Prostate gland (tissue), 2 donors: Measurements from ENCODE around the gene FCGBP. TPM values are rescaled to one million over a fixed set of nuclear protein-coding genes. Genes with fewer than 3 reads are reported as not detected.

Experiments
- DNase-seq: peaks from one replicate; pipeline ENCODE4 v3.0.0-alpha.2; 2019; ENCODE audit warnings: low spot score
- H3K27ac ChIP-seq, 2 donors: fragments of 200-600 bp; sonication (generic); 2 replicates each; pipeline ENCODE4 v1.5.1; 2017 to 2019
- H3K27me3 ChIP-seq: fragments of 200-600 bp; sonication (generic); replicated peaks from 2 replicates; pipeline ENCODE4 v1.5.1; 2019; ENCODE audit not compliant: insufficient read depth
- H3K36me3 ChIP-seq, 2 donors: fragments of 200-600 bp; sonication (generic); 1 replicate in 1 of 2; 2 replicates in 1 of 2; pipeline versions ENCODE4 v1.5.1 to v1.8.1; 2017 to 2019
- H3K4me1 ChIP-seq: fragments of 200-600 bp; sonication (generic); replicated peaks from 2 replicates; pipeline ENCODE4 v1.5.1; 2019
- H3K4me3 ChIP-seq, 2 donors: fragments of 200-600 bp; sonication (generic); 2 replicates each; pipeline ENCODE4 v1.5.1; 2017 to 2019
- H3K9me3 ChIP-seq: fragments of 200-600 bp; sonication (generic); 2 replicates; pipeline ENCODE4 v1.5.1; 2017
- CTCF ChIP-seq, 4 experiments: fragments of 200-600 bp in 2 of 4; fragments of 450-650 bp in 2 of 4; sonication (generic) in 2 of 4; IDR thresholded peaks; 1 replicate in 3 of 4; 2 replicates in 1 of 4; pipeline ENCODE4 v1.5.1; 2016 to 2019; ENCODE audit warnings: antibody characterized with exemption in 4 of 4, mild to moderate bottlenecking in 2 of 4, moderate library complexity in 2 of 4
- POLR2A ChIP-seq: fragments of 450-650 bp; IDR thresholded peaks from one replicate; pipeline ENCODE4 v1.6.1; 2016; ENCODE audit warnings: antibody characterized with exemption, mild to moderate bottlenecking
- POLR2AphosphoS5 ChIP-seq: sonication (generic); formaldehyde crosslinking; IDR thresholded peaks from one replicate; pipeline ENCODE4 v1.6.1; 2017; ENCODE audit warnings: antibody characterized with exemption
- WGBS: methylation state at CpG from one replicate; pipeline ENCODE4 v1.1.5; 2018; 5-methylcytosine and 5-hydroxymethylcytosine counted together
- intact Hi-C: fragments of 100-400 bp; cut with DNase I; formaldehyde crosslinking; loops from one replicate; pipeline ENCODE4 v1.14.2; 2022
- total RNA-seq, 2 donors: library from RNA; depleted of rRNA; stranded (reverse); fragments of >200 nt; gene quantifications; one replicate each; pipeline ENCODE4 v1.1.0, GENCODE V29; 2016

FCGBP gene
- total RNA-seq, 2 donors from 2014 or later, result 42.4 to 73.5 TPM

GRCh38 chr19:39926170-39926760 is 8.2 kb downstream of the FCGBP start:
- no peaks in the 10 kb centered on the region for H3K9me3 ChIP-seq
- intact Hi-C loops, result no loop called here
- H3K27me3 ChIP-seq, result no peaks in the 10 kb centered on the region
- DNase-seq, result no peak
- H3K27ac ChIP-seq, result no peak overlapping the region
- TF ChIP-seq POLR2A (no peak), POLR2AphosphoS5 (no peak), CTCF (IDR thresholded peaks at IDR 0.05) (no peak)
- WGBS, result 86% methylated on average over 8 of the region's 8 CpGs
- no peaks in the 10 kb centered on the region for H3K36me3 ChIP-seq
- H3K4me3 ChIP-seq, result no peak overlapping the region
- H3K4me1 ChIP-seq, result no peaks in the 10 kb centered on the region

GRCh38 chr19:39924952-39925351 is 9.5 kb downstream of the FCGBP start:
- TF ChIP-seq POLR2AphosphoS5 (no peak), POLR2A (no peak), CTCF (IDR thresholded peaks at IDR 0.05) (no peak)
- no peaks in the 10 kb centered on the region for H3K36me3 ChIP-seq
- no peaks in the 10 kb centered on the region for H3K27me3 ChIP-seq
- 88% methylated on average over 5 of the region's 5 CpGs for WGBS
- H3K4me3 ChIP-seq, result no peak overlapping the region
- no peak for DNase-seq
- H3K4me1 ChIP-seq, result no peaks in the 10 kb centered on the region
- no peak overlapping the region for H3K27ac ChIP-seq
- no peaks in the 10 kb centered on the region for H3K9me3 ChIP-seq
- intact Hi-C loops, result no loop called here

DNA sequence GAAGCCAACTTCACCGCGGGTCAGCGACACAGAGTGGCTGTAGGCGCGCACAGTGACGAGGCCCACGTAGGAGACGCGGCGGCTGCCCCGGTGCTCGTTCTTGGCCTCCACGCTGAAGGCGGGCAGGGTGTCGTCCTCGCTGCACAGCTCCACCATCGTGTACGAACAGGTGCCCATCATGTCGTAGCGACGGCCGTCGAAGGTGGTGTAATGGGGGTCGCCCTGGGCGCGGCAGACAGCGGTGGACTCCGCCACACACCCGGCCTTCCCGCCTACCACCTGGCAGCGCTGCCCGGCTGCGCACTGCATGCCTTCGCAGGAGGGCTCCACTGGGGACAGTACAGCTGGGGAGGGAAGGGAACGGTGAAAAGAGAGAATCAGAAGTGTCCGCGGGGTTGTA is 10.0 kb downstream of the FCGBP start:
- Histone ChIP-seq H3K27ac (no peak overlapping the region), H3K36me3 (no peaks in the 10 kb centered on the region), H3K4me3 (no peak overlapping the region), H3K9me3 (no peaks in the 10 kb centered on the region), H3K4me1 (no peaks in the 10 kb centered on the region), H3K27me3 (no peaks in the 10 kb centered on the region)
- intact Hi-C loops, result no loop called here
- WGBS, result 92% methylated on average over 33 of the region's 37 CpGs
- DNase-seq, result no peak
- TF ChIP-seq POLR2A (no peak), POLR2AphosphoS5 (no peak), CTCF (IDR thresholded peaks at IDR 0.05) (no peak)

- DNase-seq, result no peak
- 80% methylated on average over 4 of the region's 4 CpGs for WGBS
- Histone ChIP-seq H3K4me1 (no peaks in the 10 kb centered on the region), H3K27ac (no peak overlapping the region), H3K9me3 (no peaks in the 10 kb centered on the region), H3K4me3 (no peak overlapping the region), H3K27me3 (no peaks in the 10 kb centered on the region), H3K36me3 (no peaks in the 10 kb centered on the region)
- TF ChIP-seq CTCF (IDR thresholded peaks at IDR 0.05) (no peak), POLR2AphosphoS5 (no peak), POLR2A (no peak)
- intact Hi-C loops, result no loop called here
Measured at GRCh38 chr19:39923862-39924261, 10.6 kb downstream of the FCGBP start.

- Histone ChIP-seq H3K27ac (no peak overlapping the region), H3K27me3 (peaks cover 5% of the 10 kb centered on the region), H3K9me3 (no peaks in the 10 kb centered on the region), H3K4me1 (no peaks in the 10 kb centered on the region), H3K36me3 (no peaks in the 10 kb centered on the region), H3K4me3 (no peak overlapping the region)
- intact Hi-C loops, result no loop called here
- no peak for DNase-seq
- TF ChIP-seq CTCF (IDR thresholded peaks at IDR 0.05), result no peak
- TF ChIP-seq POLR2A, result no peak
- TF ChIP-seq POLR2AphosphoS5, result no peak
- 91% methylated on average over 6 of the region's 6 CpGs for WGBS
Measured at GRCh38 chr19:39919976-39920375, 14.5 kb downstream of the FCGBP start.
